Transverse colon (tissue), 4 donors: ENCODE results near the gene PDZK1IP1.

Experiments used
- EP300 ChIP-seq: sonication (generic); formaldehyde crosslinking; IDR thresholded peaks from one replicate; pipeline ENCODE4 v1.6.1; 2017; ENCODE audit warnings: antibody characterized with exemption, low read depth
- POLR2A ChIP-seq: fragments of 450-650 bp; IDR thresholded peaks from one replicate; pipeline ENCODE4 v1.6.1; 2016; ENCODE audit warnings: antibody characterized with exemption, mild to moderate bottlenecking, moderate library complexity
- POLR2AphosphoS5 ChIP-seq, 3 donors: sonication (generic); formaldehyde crosslinking; IDR thresholded peaks; one replicate each; pipeline ENCODE4 v1.6.1; 2016; ENCODE audit warnings: antibody characterized with exemption in 3 of 3
- TF ChIP-seq, protein P1 (sequence below), 5 experiments: fragments of 200-600 bp in 3 of 5; fragments of 450-650 bp in 2 of 5; sonication (generic) in 3 of 5; IDR thresholded peaks; 1 replicate in 2 of 5; 2 replicates in 3 of 5; pipeline ENCODE4 v1.5.1; 2016 to 2017; ENCODE audit warnings: antibody characterized with exemption in 5 of 5, inconsistent platforms in 3 of 5, mild to moderate bottlenecking in 2 of 5, moderate library complexity in 1 of 5

GRCh38 chr1:47213230-47213963 lies 23.6 kb upstream of the PDZK1IP1 start:
- TF ChIP-seq, protein P1, sequence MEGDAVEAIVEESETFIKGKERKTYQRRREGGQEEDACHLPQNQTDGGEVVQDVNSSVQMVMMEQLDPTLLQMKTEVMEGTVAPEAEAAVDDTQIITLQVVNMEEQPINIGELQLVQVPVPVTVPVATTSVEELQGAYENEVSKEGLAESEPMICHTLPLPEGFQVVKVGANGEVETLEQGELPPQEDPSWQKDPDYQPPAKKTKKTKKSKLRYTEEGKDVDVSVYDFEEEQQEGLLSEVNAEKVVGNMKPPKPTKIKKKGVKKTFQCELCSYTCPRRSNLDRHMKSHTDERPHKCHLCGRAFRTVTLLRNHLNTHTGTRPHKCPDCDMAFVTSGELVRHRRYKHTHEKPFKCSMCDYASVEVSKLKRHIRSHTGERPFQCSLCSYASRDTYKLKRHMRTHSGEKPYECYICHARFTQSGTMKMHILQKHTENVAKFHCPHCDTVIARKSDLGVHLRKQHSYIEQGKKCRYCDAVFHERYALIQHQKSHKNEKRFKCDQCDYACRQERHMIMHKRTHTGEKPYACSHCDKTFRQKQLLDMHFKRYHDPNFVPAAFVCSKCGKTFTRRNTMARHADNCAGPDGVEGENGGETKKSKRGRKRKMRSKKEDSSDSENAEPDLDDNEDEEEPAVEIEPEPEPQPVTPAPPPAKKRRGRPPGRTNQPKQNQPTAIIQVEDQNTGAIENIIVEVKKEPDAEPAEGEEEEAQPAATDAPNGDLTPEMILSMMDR (IDR thresholded peaks at IDR 0.05), result no peak
- TF ChIP-seq POLR2A (no peak), POLR2AphosphoS5 (IDR thresholded peaks at IDR 0.05) (no peak), EP300 (no peak)
